Measurements from ENCODE around the gene BUD23. TPM values are rescaled to one million over a fixed set of nuclear protein-coding genes. Genes with fewer than 3 reads are reported as not detected.

BUD23 gene
- total RNA-seq: 49.0 and 98.9 TPM in 2 replicates

GRCh38 chr7:73683056-73683787 lies at the start of gene BUD23, which contains the start of gene DNAJC30:
TSS of gene BUD23 (plus strand) at chr7:73683597. CDS start at chr7:73683626, 29 bp downstream.
TSS of gene DNAJC30 (minus strand) at chr7:73683453. CDS start at chr7:73683423, 30 bp downstream.

GRCh38 chr7:73667344-73668102 lies 15.9 kb upstream of the BUD23 start, which contains the start of gene VPS37D:
TSS of gene VPS37D (plus strand) at chr7:73667831. CDS start at chr7:73667959, 128 bp downstream.

GRCh38 chr7:73718905-73719805 lies 35.8 kb downstream of the BUD23 start, which contains the start of gene STX1A:
TSS of gene STX1A (minus strand) at chr7:73719669. CDS start at chr7:73719631, 38 bp downstream.

GRCh38 chr7:73738612-73739386 lies 55.4 kb downstream of the BUD23 start, which contains the start of gene ABHD11:
TSS of gene ABHD11 (minus strand) at chr7:73738802. CDS start at chr7:73738770, 32 bp downstream.

Other genes starting within 250 kb of the BUD23 start
- 0.85 and 0.96 TPM in 2 replicates for gene FZD9, start 249.8 kb upstream of the BUD23 start, total RNA-seq
- gene BAZ1B, start 161.3 kb upstream of the BUD23 start, total RNA-seq: 40.6 and 71.1 TPM in 2 replicates
- gene BCL7B, start 125.9 kb upstream of the BUD23 start, total RNA-seq: 14.7 and 36.4 TPM in 2 replicates
- gene TBL2, start 105.0 kb upstream of the BUD23 start, total RNA-seq: 94.3 and 111 TPM in 2 replicates
- gene MLXIPL, start 59.1 kb upstream of the BUD23 start, total RNA-seq: not detected in 2 replicates
- 2.3 and 5.9 TPM in 2 replicates for gene VPS37D, start 15.8 kb upstream of the BUD23 start, total RNA-seq
- 1.7 and 3.6 TPM in 2 replicates for gene DNAJC30, start 144 bp upstream of the BUD23 start, total RNA-seq
- 27.1 and 52.1 TPM in 2 replicates for gene STX1A, start 36.1 kb downstream of the BUD23 start, total RNA-seq
- gene ABHD11, start 55.2 kb downstream of the BUD23 start, total RNA-seq: 5.4 and 20.9 TPM in 2 replicates
- gene CLDN3, start 86.7 kb downstream of the BUD23 start, total RNA-seq: not detected in 2 replicates
- 0.85 and 2.7 TPM in 2 replicates for gene CLDN4, start 147.4 kb downstream of the BUD23 start, total RNA-seq
- gene METTL27, start 158.9 kb downstream of the BUD23 start, total RNA-seq: 9.9 and 11.5 TPM in 2 replicates
- gene TMEM270, start 177.6 kb downstream of the BUD23 start, total RNA-seq: not detected in 2 replicates

Data from regular cardiac myocyte (primary cell).